OCI-LY7 (cell line): ENCODE results near the gene OR51E2. TPM values are rescaled to one million over a fixed set of nuclear protein-coding genes. Genes with fewer than 3 reads are reported as not detected.

Experiments used
- BruUV-seq: library from RNA; stranded (reverse); fragments of 400-500 nt; replicated peaks from 2 replicates; lab custom pipeline; 2021; lab: Mats Ljungman, UMichigan
- CTCF ChIA-PET: fragments of 300-600 bp; sonication (Branson Sonifier 250); formaldehyde crosslinking; loops from one replicate; lab custom pipeline; 2022; ENCODE audit warnings: antibody characterized with exemption; ENCODE audit not compliant: unreplicated experiment; lab: Charles Lee
- POLR2A ChIA-PET: fragments of 300-600 bp; sonication (Branson Sonifier 250); formaldehyde crosslinking; loops from one replicate; lab custom pipeline; 2022; ENCODE audit warnings: antibody characterized with exemption; lab: Charles Lee
- DNase-seq: peaks from one replicate; pipeline ENCODE4 v3.0.0-alpha.2; 2015; ENCODE audit warnings: low spot score
- H2AFZ ChIP-seq: fragments of 200-600 bp; sonication (generic), shearing (Covaris generic); 2 replicates; pipeline ENCODE4 v1.6.1; 2014; ENCODE audit warnings: mild to moderate bottlenecking, antibody characterized with exemption, low read length, moderate library complexity
- H3K27ac ChIP-seq: fragments of 200-600 bp; sonication (generic); 2 replicates; pipeline ENCODE4 v1.5.1; 2014; ENCODE audit warnings: mixed run types, low read depth, mild to moderate bottlenecking, moderate library complexity, low read length, inconsistent platforms; ENCODE audit not compliant: poor library complexity, severe bottlenecking
- H3K36me3 ChIP-seq: fragments of 200-600 bp; sonication (generic); 2 replicates; pipeline ENCODE4 v1.6.1; 2014; ENCODE audit warnings: mild to moderate bottlenecking, antibody characterized with exemption, low read length, moderate library complexity, mixed read lengths; ENCODE audit not compliant: insufficient read depth
- H3K4me1 ChIP-seq: fragments of 200-600 bp; sonication (generic); 2 replicates; pipeline ENCODE4 v1.5.1; 2014; ENCODE audit warnings: mild to moderate bottlenecking, low read length; ENCODE audit not compliant: insufficient read depth, poor library complexity, severe bottlenecking
- H3K4me2 ChIP-seq: fragments of 200-600 bp; sonication (generic); 2 replicates; pipeline ENCODE4 v1.6.1; 2014; ENCODE audit warnings: mild to moderate bottlenecking, low read length
- H3K4me3 ChIP-seq: fragments of 200-600 bp; sonication (generic); 2 replicates; pipeline ENCODE4 v1.5.1; 2014; ENCODE audit warnings: mild to moderate bottlenecking, low read depth, low read length; ENCODE audit not compliant: poor library complexity, severe bottlenecking
- H3K79me2 ChIP-seq: fragments of 200-600 bp; sonication (generic); 2 replicates; pipeline ENCODE4 v1.6.1; 2016; ENCODE audit warnings: low read depth, mild to moderate bottlenecking, low read length, moderate library complexity, mixed read lengths; ENCODE audit not compliant: insufficient read depth
- H3K9me2 ChIP-seq: fragments of 200-600 bp; sonication (generic); 2 replicates; pipeline ENCODE4 v1.6.1; 2016; ENCODE audit warnings: mild to moderate bottlenecking, low read length, mixed read lengths; ENCODE audit not compliant: insufficient read depth
- H3K9me3 ChIP-seq: fragments of 200-600 bp; sonication (generic); 2 replicates; pipeline ENCODE4 v1.6.1; 2014; ENCODE audit warnings: mild to moderate bottlenecking, mixed run types, low read length, mixed read lengths
- H4K20me1 ChIP-seq: fragments of 200-600 bp; sonication (generic); 2 replicates; pipeline ENCODE4 v1.6.1; 2014; ENCODE audit warnings: mild to moderate bottlenecking, antibody characterized with exemption, low read length, moderate library complexity, mixed read lengths; ENCODE audit not compliant: insufficient read depth
- CTCF ChIP-seq: fragments of 200-600 bp; sonication (generic); conservative IDR thresholded peaks from 2 replicates; pipeline ENCODE4 v1.5.1; 2014; ENCODE audit warnings: mild to moderate bottlenecking, antibody characterized with exemption, low read length, moderate library complexity, mixed read lengths
- EZH2phosphoT487 ChIP-seq: fragments of 200-600 bp; sonication (generic); IDR thresholded peaks from 2 replicates; pipeline ENCODE4 v1.6.1; 2018; ENCODE audit warnings: low read depth, borderline replicate concordance, mild to moderate bottlenecking, mixed run types, antibody characterized with exemption, low read length, moderate library complexity, mixed read lengths
- intact Hi-C: fragments of 100-400 bp; cut with micrococcal nuclease; formaldehyde crosslinking; loops from one replicate; pipeline ENCODE4 v1.10.0; 2022; ENCODE audit not compliant: unreplicated experiment
- total RNA-seq, 2 experiments: library from RNA; depleted of rRNA in 1 of 2; stranded (reverse); fragments of >200 nt in 1 of 2; shearing (Covaris generic) in 1 of 2; gene quantifications; 2 replicates each; pipeline ENCODE4 v1.2.3, GENCODE V29; 2014 to 2022

OR51E2 gene
- total RNA-seq, 2 experiments from 2014 or later: not detected

- DNase-seq: no peak
- no peak overlapping the region for H2AFZ ChIP-seq
- no peaks in the 10 kb centered on the region for H3K36me3 ChIP-seq
- POLR2A ChIA-PET: interaction anchor here (0.6 kb wide), 1 partner anchor 520 kb away, joined by 3 read pairs; no protein-coding TSS in a partner anchor
- H3K4me3 ChIP-seq: no peak overlapping the region
- no peaks in the 10 kb centered on the region for H4K20me1 ChIP-seq
- intact Hi-C loops: no loop called here
- no peaks in the 10 kb centered on the region for H3K4me1 ChIP-seq
- no peaks in the 10 kb centered on the region for H3K9me2 ChIP-seq
- CTCF ChIA-PET: interaction anchor here (0.6 to 1.6 kb wide), 2 partner anchors 10 to 450 kb away, joined by 3 to 8 read pairs; no protein-coding TSS in a partner anchor
- TF ChIP-seq CTCF: no peak
- TF ChIP-seq EZH2phosphoT487: no peak
- H3K27ac ChIP-seq: no peak overlapping the region
- H3K4me2 ChIP-seq: no peak overlapping the region
- no TSS peak for BruUV-seq
- H3K9me3 ChIP-seq: no peaks in the 10 kb centered on the region
- no peaks in the 10 kb centered on the region for H3K79me2 ChIP-seq
Measured at GRCh38 chr11:4637662-4638047, 60.0 kb downstream of the OR51E2 start.

- peak; percentile 53 for DNase-seq
- H3K9me3 ChIP-seq: no peaks in the 10 kb centered on the region
- no peak within 1 kb of the TSS for H3K4me3 ChIP-seq
- peak; percentile 79 for TF ChIP-seq CTCF
- TF ChIP-seq EZH2phosphoT487: no peak
- H3K9me2 ChIP-seq: no peaks in the 10 kb centered on the region
- intact Hi-C loops: no loop called here
- no peak within 1 kb of the TSS for H3K27ac ChIP-seq
- no peaks in the 10 kb centered on the region for H3K4me1 ChIP-seq
- H2AFZ ChIP-seq: no peak within 1 kb of the TSS
- no peaks in the 10 kb centered on the region for H3K79me2 ChIP-seq
- no peaks in the 10 kb centered on the region for H3K36me3 ChIP-seq
- POLR2A ChIA-PET: interaction anchor here (0.6 kb wide), 1 partner anchor 519 kb away, joined by 3 read pairs; no protein-coding TSS in a partner anchor
- H3K4me2 ChIP-seq: no peak within 1 kb of the TSS
- H4K20me1 ChIP-seq: no peaks in the 10 kb centered on the region
- CTCF ChIA-PET: interaction anchor here (0.9 to 1.6 kb wide), 2 partner anchors 10 to 36 kb away, joined by 3 to 8 read pairs; no protein-coding TSS in a partner anchor
- BruUV-seq: no TSS peak
Measured at GRCh38 chr11:4636962-4637661, 60.5 kb downstream of the OR51E2 start, which contains the start of gene OR51D1. OR51D1 (plus strand) TSS chr11:4637477; CDS start chr11:4639791, 2,314 bp downstream.

- no TSS peak for BruUV-seq
- no peaks in the 10 kb centered on the region for H3K79me2 ChIP-seq
- TF ChIP-seq EZH2phosphoT487 (no peak), CTCF (no peak)
- ChIA-PET POLR2A (no interaction called here), CTCF (interaction anchor here (0.9 kb wide), 1 partner anchor 35 kb away, joined by 3 read pairs; no protein-coding TSS in a partner anchor)
- no peak overlapping the region for H3K4me2 ChIP-seq
- H3K27ac ChIP-seq: no peak overlapping the region
- no peaks in the 10 kb centered on the region for H3K9me2 ChIP-seq
- no peak overlapping the region for H2AFZ ChIP-seq
- DNase-seq: no peak
- intact Hi-C loops: no loop called here
- H3K4me1 ChIP-seq: no peaks in the 10 kb centered on the region
- H3K9me3 ChIP-seq: no peaks in the 10 kb centered on the region
- no peak overlapping the region for H3K4me3 ChIP-seq
- no peaks in the 10 kb centered on the region for H3K36me3 ChIP-seq
- H4K20me1 ChIP-seq: no peaks in the 10 kb centered on the region
Measured at GRCh38 chr11:4636136-4636535, 61.5 kb downstream of the OR51E2 start.
